HepG2 (cell line): ENCODE data around the gene SENP6. TPM values are rescaled to one million over a fixed set of nuclear protein-coding genes. Genes with fewer than 3 reads are reported as not detected.
A peak's percentile ranks its signal among the peaks of the same experiment; 100 is the strongest.

ENCODE experiments used
- CENPT ChIP-seq: sonication (generic); formaldehyde crosslinking; IDR thresholded peaks from 2 replicates; pipeline ENCODE4 v1.8.0; 2022; ENCODE audit warnings: low read depth, mild to moderate bottlenecking, moderate library complexity, missing genetic modification reagents
- CHCHD3 ChIP-seq: sonication (generic); formaldehyde crosslinking; IDR thresholded peaks from 2 replicates; pipeline ENCODE4 v1.8.0; 2022; ENCODE audit warnings: mild to moderate bottlenecking, missing genetic modification reagents, moderate library complexity
- DNMT3B ChIP-seq: conservative IDR thresholded peaks from 2 replicates; pipeline ENCODE4 v1.6.1; 2016; ENCODE audit warnings: missing biosample characterization, control low read depth
- E2F5 ChIP-seq: sonication (generic); formaldehyde crosslinking; conservative IDR thresholded peaks from 2 replicates; pipeline ENCODE4 v1.4.0; 2020; ENCODE audit warnings: missing genetic modification reagents
- HES4 ChIP-seq: sonication (generic); formaldehyde crosslinking; IDR thresholded peaks from 2 replicates; pipeline ENCODE4 v1.9.0; 2021; ENCODE audit warnings: mild to moderate bottlenecking, missing genetic modification reagents, borderline replicate concordance
- HMGXB4 ChIP-seq, 2 experiments: sonication (generic) in 1 of 2; formaldehyde crosslinking in 1 of 2; IDR thresholded peaks; 2 replicates each; pipeline versions ENCODE4 v1.4.0 to v1.6.1; 2018 to 2020; ENCODE audit warnings: missing genetic modification reagents in 2 of 2, borderline replicate concordance in 1 of 2, low read depth in 1 of 2, mild to moderate bottlenecking in 1 of 2, missing biosample characterization in 1 of 2
- IKZF4 ChIP-seq: sonication (generic); formaldehyde crosslinking; IDR thresholded peaks from 2 replicates; pipeline ENCODE4 v1.5.1; 2020; ENCODE audit warnings: borderline replicate concordance, mild to moderate bottlenecking, low read depth, missing genetic modification reagents; ENCODE audit errors: not compliant biosample characterization
- KAT8 ChIP-seq: IDR thresholded peaks from 2 replicates; pipeline ENCODE4 v1.6.1; 2016; ENCODE audit warnings: missing genetic modification reagents, missing compliant biosample characterization
- MAF1 ChIP-seq: sonication (generic); formaldehyde crosslinking; IDR thresholded peaks from 2 replicates; pipeline ENCODE4 v1.5.0; 2020; ENCODE audit warnings: missing genetic modification reagents, borderline replicate concordance
- MYPOP ChIP-seq: sonication (generic); formaldehyde crosslinking; IDR thresholded peaks from 2 replicates; pipeline ENCODE4 v1.8.1; 2023; ENCODE audit warnings: mild to moderate bottlenecking, moderate library complexity, missing genetic modification reagents
- PHF20 ChIP-seq: sonication (generic); formaldehyde crosslinking; IDR thresholded peaks from 2 replicates; pipeline ENCODE4 v1.5.0; 2020; ENCODE audit warnings: mild to moderate bottlenecking, missing genetic modification reagents
- RXRA ChIP-seq: sonication (generic); formaldehyde crosslinking; IDR thresholded peaks from 2 replicates; pipeline ENCODE4 v1.5.1; 2020; ENCODE audit warnings: missing genetic modification reagents
- TAF15 ChIP-seq: fragments of 200-400 bp; formaldehyde crosslinking; IDR thresholded peaks from one replicate; pipeline ENCODE4 v1.6.1; 2018; ENCODE audit warnings: mild to moderate bottlenecking, low read depth, low read length; ENCODE audit not compliant: poor library complexity, severe bottlenecking
- ZNF337 ChIP-seq: sonication (generic); formaldehyde crosslinking; IDR thresholded peaks from 2 replicates; pipeline ENCODE4 v1.5.1; 2020; ENCODE audit warnings: missing genetic modification reagents, low read depth, mild to moderate bottlenecking, borderline replicate concordance
- ZNF362 ChIP-seq: sonication (generic); formaldehyde crosslinking; IDR thresholded peaks from 2 replicates; pipeline ENCODE4 v1.4.0; 2020; ENCODE audit warnings: missing genetic modification reagents, mild to moderate bottlenecking, borderline replicate concordance
- ZNF484 ChIP-seq: sonication (generic); formaldehyde crosslinking; IDR thresholded peaks from 2 replicates; pipeline ENCODE4 v1.5.1; 2020; ENCODE audit warnings: mild to moderate bottlenecking, low read depth, missing genetic modification reagents, borderline replicate concordance
- ZNF549 ChIP-seq: sonication (generic); formaldehyde crosslinking; IDR thresholded peaks from 2 replicates; pipeline ENCODE4 v1.5.0; 2020; ENCODE audit warnings: missing genetic modification reagents
- ZNF75D ChIP-seq: sonication (generic); formaldehyde crosslinking; IDR thresholded peaks from 2 replicates; pipeline ENCODE4 v1.8.1; 2023; ENCODE audit warnings: missing genetic modification reagents, mild to moderate bottlenecking, borderline replicate concordance
- ZNF878 ChIP-seq: sonication (generic); formaldehyde crosslinking; IDR thresholded peaks from 2 replicates; pipeline ENCODE4 v1.8.1; 2023; ENCODE audit warnings: mild to moderate bottlenecking, missing genetic modification reagents, moderate library complexity
- polyA plus RNA-seq, 8 experiments: library from polyadenylated mRNA; depleted of rRNA in 3 of 8; stranded (reverse) in 7 of 8; unstranded in 1 of 8; fragments of >200 nt; fragmentation: Illumina TruSeq in 4 of 8; extraction: Trizol in 4 of 8; gene quantifications; 2 replicates each; pipeline versions ENCODE4 v1.2.1 to v1.2.3, GENCODE V29; 2011 to 2016; ENCODE audit warnings: low read depth in 4 of 8, missing spikeins in 1 of 8, mixed read lengths in 1 of 8; ENCODE audit not compliant: insufficient read depth in 1 of 8
- total RNA-seq, 5 experiments: library from RNA; depleted of rRNA; stranded (reverse); fragments of >200 nt; fragmentation: Illumina TruSeq; extraction: Trizol; gene quantifications; 2 replicates each; pipeline ENCODE4 v1.2.3, GENCODE V29; 2016; ENCODE audit warnings: low read depth in 1 of 5
- TF ChIP-seq, protein P1 (sequence below): sonication (generic); formaldehyde crosslinking; IDR thresholded peaks from 2 replicates; pipeline ENCODE4 v1.5.0; 2020; ENCODE audit warnings: missing genetic modification reagents, mild to moderate bottlenecking, borderline replicate concordance

The SENP6 gene
- total and polyA plus RNA-seq, 2 of the 13 experiments (the other 11 are each of a cell fraction or from before 2014, with no cell fraction given), result 21.9 to 50.1 TPM

GRCh38 chr6:75602246-75603105 lies 796 bp downstream of the SENP6 start (continued):
- TF ChIP-seq IKZF4 (peak; percentile 88), ZNF549 (CRISPR knock-in tag) (no peak), ZNF878 (CRISPR knock-in tag) (no peak), RXRA (CRISPR knock-in tag) (no peak), ZNF362 (CRISPR knock-in tag) (no peak), DNMT3B (CRISPR knock-in tag) (no peak), ZNF484 (CRISPR knock-in tag) (0 out of 2 replicates have a peak, but pooled peaks have one; percentile 3), PHF20 (peak; percentile 37; the same call in 1 of the 2 replicates), MYPOP (no peak), ZNF75D (CRISPR knock-in tag) (no peak), CENPT (CRISPR knock-in tag) (0 out of 2 replicates have a peak, but pooled peaks have one; percentile 19), MAF1 (CRISPR knock-in tag) (no peak), TAF15 (no peak), ZNF337 (no peak), CHCHD3 (CRISPR knock-in tag) (peak; percentile 80; the same call in 1 of the 2 replicates), E2F5 (CRISPR knock-in tag) (peak; percentile 44; the same call in 1 of the 2 replicates), KAT8 (CRISPR knock-in tag) (peak; percentile 15; the same call in 1 of the 2 replicates), HES4 (CRISPR knock-in tag) (peak; percentile 90; the same call in 1 of the 2 replicates), HMGXB4 (CRISPR knock-in tag; IDR thresholded peaks at IDR 0.05; ENCODE audit: borderline replicate concordance in 1 of 2, low read depth in 1 of 2) (peak; percentile 45 to 92; a peak in 3 of 4 replicates)
- TF ChIP-seq, protein P1, sequence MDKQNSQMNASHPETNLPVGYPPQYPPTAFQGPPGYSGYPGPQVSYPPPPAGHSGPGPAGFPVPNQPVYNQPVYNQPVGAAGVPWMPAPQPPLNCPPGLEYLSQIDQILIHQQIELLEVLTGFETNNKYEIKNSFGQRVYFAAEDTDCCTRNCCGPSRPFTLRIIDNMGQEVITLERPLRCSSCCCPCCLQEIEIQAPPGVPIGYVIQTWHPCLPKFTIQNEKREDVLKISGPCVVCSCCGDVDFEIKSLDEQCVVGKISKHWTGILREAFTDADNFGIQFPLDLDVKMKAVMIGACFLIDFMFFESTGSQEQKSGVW (CRISPR knock-in tag), result 0 out of 2 replicates have a peak, but pooled peaks have one; percentile 20
